Kidney epithelial cell (primary cell): ENCODE data around the gene RIC1. TPM values are rescaled to one million over a fixed set of nuclear protein-coding genes. Genes with fewer than 3 reads are reported as not detected.
"Not testable (repeated sequence)": the region's sequence is repeated elsewhere in the genome, so short reads cannot be mapped to it uniquely, and the experiment has no call there.

Source experiments
- DNase-seq: peaks from one replicate; pipeline ENCODE4 v3.0.0-alpha.2; 2010; ENCODE audit warnings: low read depth
- H3K27me3 ChIP-seq: 2 replicates; pipeline ENCODE4 v1.6.0; 2011; ENCODE audit warnings: low read length; ENCODE audit not compliant: control insufficient read depth, insufficient read depth
- H3K36me3 ChIP-seq: 2 replicates; pipeline ENCODE4 v1.5.1; 2011; ENCODE audit warnings: low read length; ENCODE audit not compliant: control insufficient read depth, insufficient read depth
- H3K4me3 ChIP-seq: 2 replicates; pipeline ENCODE4 v1.5.1; 2011; ENCODE audit warnings: low read depth, mild to moderate bottlenecking, control low read depth, low read length
- CTCF ChIP-seq: IDR thresholded peaks from 2 replicates; pipeline ENCODE4 v1.5.1; 2011; ENCODE audit warnings: mild to moderate bottlenecking, moderate library complexity, low read length, control low read depth, inconsistent platforms; ENCODE audit not compliant: insufficient read depth, poor library complexity, severe bottlenecking
- total RNA-seq: library from RNA; depleted of rRNA; stranded (reverse); fragments of >200 nt; gene quantifications from 2 replicates; pipeline ENCODE4 v1.2.3, GENCODE V29; 2015

The RIC1 gene
- total RNA-seq, 1 donor from 2014 or later: 16.8 TPM

DNA sequence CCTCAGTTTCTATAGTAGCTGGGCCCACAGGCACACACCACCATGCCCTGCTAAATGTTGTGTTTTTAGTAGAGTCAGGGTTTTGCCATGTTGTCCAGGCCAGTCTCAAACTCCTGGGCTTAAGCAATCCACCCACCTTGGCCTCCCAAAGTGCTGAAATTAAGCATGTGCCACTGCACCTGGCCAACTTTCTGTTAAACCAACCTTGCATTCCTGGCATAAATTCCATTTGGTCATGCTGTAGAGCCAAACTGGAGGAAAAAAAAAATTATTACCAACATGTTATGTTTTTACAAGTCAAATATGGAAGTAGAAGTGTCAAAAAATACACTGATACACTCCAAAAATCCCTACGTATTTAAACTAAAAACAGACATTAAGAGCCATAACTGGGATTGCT lies 149.9 kb downstream of the RIC1 start:
- DNase-seq: no peak
- peaks cover 3% of the 10 kb centered on the region for H3K36me3 ChIP-seq
- no peaks in the 10 kb centered on the region for H3K27me3 ChIP-seq
- no peak overlapping the region for H3K4me3 ChIP-seq
- TF ChIP-seq CTCF: no peak

GRCh38 chr9:5779705-5780218 lies 150.9 kb downstream of the RIC1 start:
- DNase-seq, H3K4me3 ChIP-seq, H3K36me3 ChIP-seq, H3K27me3 ChIP-seq: not testable (repeated sequence)

DNA sequence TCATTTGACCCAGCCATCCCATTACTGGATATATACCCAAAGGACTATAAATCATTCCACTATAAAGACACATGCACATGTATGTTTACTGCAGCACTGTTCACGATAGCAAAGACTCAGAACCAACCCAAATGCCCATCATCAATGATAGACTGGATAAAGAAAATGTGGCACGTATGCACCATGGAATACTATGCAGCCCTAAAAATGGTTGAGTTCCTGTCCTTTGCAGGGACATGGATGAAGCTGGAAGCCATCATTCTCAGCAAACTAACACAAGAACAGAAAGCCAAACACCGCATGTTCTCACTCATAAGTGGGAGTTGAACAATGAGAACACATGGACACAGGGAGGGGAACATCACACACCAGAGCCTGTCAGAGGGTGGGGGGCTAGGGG lies 154.5 kb downstream of the RIC1 start:
- not testable (repeated sequence) for H3K4me3 ChIP-seq, DNase-seq, H3K36me3 ChIP-seq, H3K27me3 ChIP-seq

DNA sequence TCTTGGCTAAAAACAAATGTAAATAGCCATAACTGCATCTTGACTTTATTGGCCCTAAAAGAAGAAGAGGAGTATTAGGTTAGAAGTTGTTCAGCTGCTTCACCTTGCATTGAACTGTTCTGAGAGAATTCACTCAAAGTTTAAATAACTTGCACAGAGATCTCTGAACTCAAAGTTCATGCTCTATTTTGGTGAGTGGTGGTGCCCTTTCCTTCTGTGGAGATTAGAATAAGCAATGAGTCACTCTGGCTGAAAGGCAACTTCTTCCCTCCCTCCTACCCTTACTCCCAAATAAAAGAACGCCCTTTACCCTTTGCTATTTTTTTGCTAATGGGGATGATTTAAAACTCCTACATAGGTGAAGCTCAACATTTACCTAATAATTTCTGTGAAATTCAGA lies 155.1 kb downstream of the RIC1 start:
- no peak for TF ChIP-seq CTCF

DNA sequence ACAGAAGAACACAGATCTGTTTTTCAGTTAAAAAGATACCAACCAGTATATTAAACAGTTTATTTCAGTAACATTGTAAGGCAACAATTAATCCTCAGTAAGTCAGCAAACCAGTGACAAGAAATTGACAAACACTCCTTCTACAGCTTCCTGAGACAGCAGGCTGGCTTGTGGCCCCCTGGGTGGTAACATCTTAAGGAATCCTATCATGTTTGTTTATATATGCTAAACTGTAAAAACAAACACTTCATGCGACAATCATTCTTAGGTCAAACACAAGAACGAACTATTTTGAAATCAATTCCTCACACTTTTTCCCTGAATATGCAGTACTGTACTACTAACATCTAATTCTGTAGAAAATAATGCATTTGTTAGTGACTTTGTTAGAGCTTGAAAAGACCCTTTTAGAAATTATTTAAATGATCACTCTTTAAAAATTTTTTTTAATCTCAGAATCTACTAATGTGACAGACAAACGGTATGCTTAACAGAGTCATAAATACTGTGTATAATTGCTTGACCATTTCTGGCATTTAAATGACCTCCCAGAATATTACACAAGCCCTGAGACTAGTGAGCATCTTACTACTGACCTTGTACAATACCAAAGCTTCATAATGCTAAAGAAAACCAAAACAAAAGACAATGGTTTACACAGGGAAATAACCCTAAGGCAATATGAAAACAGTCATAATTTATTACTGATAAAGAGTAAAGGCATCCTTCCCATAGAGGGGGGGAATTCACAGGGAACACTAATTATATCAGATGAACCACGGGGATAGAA lies 155.8 kb downstream of the RIC1 start:
- DNase-seq: no peak
- TF ChIP-seq CTCF: no peak

More for the DNA sequence above, 155.1 kb downstream of the RIC1 start:
- peaks cover 1% of the 10 kb centered on the region for H3K36me3 ChIP-seq
- no peak for DNase-seq
- H3K4me3 ChIP-seq: no peak overlapping the region
- no peaks in the 10 kb centered on the region for H3K27me3 ChIP-seq

GRCh38 chr9:5786370-5787127 lies 157.6 kb downstream of the RIC1 start:
- DNase-seq: no peak
- no peaks in the 10 kb centered on the region for H3K27me3 ChIP-seq
- no peak for TF ChIP-seq CTCF
- H3K4me3 ChIP-seq: no peak overlapping the region
- peaks cover 1% of the 10 kb centered on the region for H3K36me3 ChIP-seq

More for the DNA sequence above, 155.8 kb downstream of the RIC1 start:
- peaks cover 1% of the 10 kb centered on the region for H3K36me3 ChIP-seq
- no peaks in the 10 kb centered on the region for H3K27me3 ChIP-seq
- no peak overlapping the region for H3K4me3 ChIP-seq
